ENCODE results near the gene ACO2. TPM values are rescaled to one million over a fixed set of nuclear protein-coding genes. Genes with fewer than 3 reads are reported as not detected.

The ACO2 gene
- total RNA-seq, 1 experiment from 2014 or later, result 71.5 TPM

DNA sequence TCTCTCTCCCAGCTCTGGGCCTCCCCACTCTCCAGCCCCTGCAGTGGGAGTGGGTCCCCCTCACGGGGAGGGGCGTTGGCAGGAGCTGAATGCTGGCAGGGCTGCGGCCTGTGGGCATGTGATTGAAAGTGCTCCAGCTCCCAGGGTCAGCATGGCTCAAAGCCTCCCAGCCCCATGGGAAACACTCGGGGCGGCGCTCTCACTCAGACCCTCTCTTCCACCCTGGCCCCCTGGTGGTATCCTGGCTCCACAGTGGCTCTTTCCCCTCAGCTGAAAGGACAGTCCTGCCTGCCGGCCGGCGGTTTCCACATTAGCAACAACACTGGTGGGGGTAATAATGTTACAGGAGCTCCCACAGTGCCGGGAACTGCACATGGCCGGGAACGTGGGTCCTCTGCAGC lies 39.9 kb downstream of the ACO2 start:
- Histone ChIP-seq H3K36me3 (ENCODE audit: control insufficient read depth, insufficient read depth, low read length) (no peaks in the 10 kb centered on the region; the same call in 1 of the 2 replicates), H3K27ac (ENCODE audit: low read length) (no peak overlapping the region), H3K9me3 (ENCODE audit: control insufficient read depth, insufficient read depth, low read depth, low read length) (no peaks in the 10 kb centered on the region), H3K4me1 (ENCODE audit: control insufficient read depth, insufficient read depth, low read length) (no peaks in the 10 kb centered on the region), H3K4me3 (ENCODE audit: low read depth in 2 of 2, low read length in 2 of 2) (no peak overlapping the region), H3K27me3 (ENCODE audit: control insufficient read depth, insufficient read depth, low read length) (no peaks in the 10 kb centered on the region)
- ATAC-seq (no peak), DNase-seq (ENCODE audit: low read depth, low spot score) (no peak)
- intact Hi-C loops (cut with micrococcal nuclease; ENCODE audit: unreplicated experiment), result no loop called here
- in situ Hi-C loops (cut with HindIII; ENCODE audit: low pct_unique_long_range_greater_than_20kb, low sequenced_read_pairs), result no loop called here
- TF ChIP-seq TCF7L2 (IDR thresholded peaks at IDR 0.05; ENCODE audit: low read depth, low read length) (no peak), POLR2AphosphoS5 (IDR thresholded peaks at IDR 0.05; ENCODE audit: low read depth, low read length) (no peak), SIN3A (IDR thresholded peaks at IDR 0.05; ENCODE audit: borderline replicate concordance, insufficient read depth, low read depth, low read length) (no peak)
- TF ChIP-seq, protein P1, sequence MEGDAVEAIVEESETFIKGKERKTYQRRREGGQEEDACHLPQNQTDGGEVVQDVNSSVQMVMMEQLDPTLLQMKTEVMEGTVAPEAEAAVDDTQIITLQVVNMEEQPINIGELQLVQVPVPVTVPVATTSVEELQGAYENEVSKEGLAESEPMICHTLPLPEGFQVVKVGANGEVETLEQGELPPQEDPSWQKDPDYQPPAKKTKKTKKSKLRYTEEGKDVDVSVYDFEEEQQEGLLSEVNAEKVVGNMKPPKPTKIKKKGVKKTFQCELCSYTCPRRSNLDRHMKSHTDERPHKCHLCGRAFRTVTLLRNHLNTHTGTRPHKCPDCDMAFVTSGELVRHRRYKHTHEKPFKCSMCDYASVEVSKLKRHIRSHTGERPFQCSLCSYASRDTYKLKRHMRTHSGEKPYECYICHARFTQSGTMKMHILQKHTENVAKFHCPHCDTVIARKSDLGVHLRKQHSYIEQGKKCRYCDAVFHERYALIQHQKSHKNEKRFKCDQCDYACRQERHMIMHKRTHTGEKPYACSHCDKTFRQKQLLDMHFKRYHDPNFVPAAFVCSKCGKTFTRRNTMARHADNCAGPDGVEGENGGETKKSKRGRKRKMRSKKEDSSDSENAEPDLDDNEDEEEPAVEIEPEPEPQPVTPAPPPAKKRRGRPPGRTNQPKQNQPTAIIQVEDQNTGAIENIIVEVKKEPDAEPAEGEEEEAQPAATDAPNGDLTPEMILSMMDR (IDR thresholded peaks at IDR 0.05), result no peak
- TF ChIP-seq, protein P2, sequence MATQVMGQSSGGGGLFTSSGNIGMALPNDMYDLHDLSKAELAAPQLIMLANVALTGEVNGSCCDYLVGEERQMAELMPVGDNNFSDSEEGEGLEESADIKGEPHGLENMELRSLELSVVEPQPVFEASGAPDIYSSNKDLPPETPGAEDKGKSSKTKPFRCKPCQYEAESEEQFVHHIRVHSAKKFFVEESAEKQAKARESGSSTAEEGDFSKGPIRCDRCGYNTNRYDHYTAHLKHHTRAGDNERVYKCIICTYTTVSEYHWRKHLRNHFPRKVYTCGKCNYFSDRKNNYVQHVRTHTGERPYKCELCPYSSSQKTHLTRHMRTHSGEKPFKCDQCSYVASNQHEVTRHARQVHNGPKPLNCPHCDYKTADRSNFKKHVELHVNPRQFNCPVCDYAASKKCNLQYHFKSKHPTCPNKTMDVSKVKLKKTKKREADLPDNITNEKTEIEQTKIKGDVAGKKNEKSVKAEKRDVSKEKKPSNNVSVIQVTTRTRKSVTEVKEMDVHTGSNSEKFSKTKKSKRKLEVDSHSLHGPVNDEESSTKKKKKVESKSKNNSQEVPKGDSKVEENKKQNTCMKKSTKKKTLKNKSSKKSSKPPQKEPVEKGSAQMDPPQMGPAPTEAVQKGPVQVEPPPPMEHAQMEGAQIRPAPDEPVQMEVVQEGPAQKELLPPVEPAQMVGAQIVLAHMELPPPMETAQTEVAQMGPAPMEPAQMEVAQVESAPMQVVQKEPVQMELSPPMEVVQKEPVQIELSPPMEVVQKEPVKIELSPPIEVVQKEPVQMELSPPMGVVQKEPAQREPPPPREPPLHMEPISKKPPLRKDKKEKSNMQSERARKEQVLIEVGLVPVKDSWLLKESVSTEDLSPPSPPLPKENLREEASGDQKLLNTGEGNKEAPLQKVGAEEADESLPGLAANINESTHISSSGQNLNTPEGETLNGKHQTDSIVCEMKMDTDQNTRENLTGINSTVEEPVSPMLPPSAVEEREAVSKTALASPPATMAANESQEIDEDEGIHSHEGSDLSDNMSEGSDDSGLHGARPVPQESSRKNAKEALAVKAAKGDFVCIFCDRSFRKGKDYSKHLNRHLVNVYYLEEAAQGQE (IDR thresholded peaks at IDR 0.05; ENCODE audit: insufficient read depth in 1 of 2, low read depth in 2 of 2, low read length in 1 of 2), result no peak
- BruUV-seq (replicated peaks), result no TSS peak
- ChIA-PET POLR2A (no interaction called here), CTCF (no interaction called here)

DNA sequence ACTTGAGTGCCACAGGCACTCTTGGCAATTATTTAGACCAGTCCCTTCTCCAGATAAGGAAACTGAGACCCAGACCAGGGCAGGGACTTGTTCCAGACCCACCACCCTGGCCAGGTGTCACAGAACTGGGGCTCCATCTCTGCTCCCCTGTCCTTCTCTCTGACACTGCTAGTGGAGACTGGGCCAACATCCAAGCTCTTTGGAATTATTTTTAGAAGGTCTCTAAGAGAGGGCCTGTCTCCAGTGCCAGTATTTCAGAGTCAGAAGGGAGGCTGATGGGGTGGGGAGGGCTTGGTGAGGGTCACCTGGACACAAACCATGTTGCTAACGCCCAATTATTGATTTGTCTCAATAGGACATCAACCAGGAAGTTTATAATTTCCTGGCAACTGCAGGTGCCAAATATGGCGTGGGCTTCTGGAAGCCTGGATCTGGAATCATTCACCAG lies 42.6 kb downstream of the ACO2 start:
- Histone ChIP-seq H3K4me1 (ENCODE audit: control insufficient read depth, insufficient read depth, low read length) (no peaks in the 10 kb centered on the region), H3K9me3 (ENCODE audit: control insufficient read depth, insufficient read depth, low read depth, low read length) (no peaks in the 10 kb centered on the region), H3K36me3 (ENCODE audit: control insufficient read depth, insufficient read depth, low read length) (no peaks in the 10 kb centered on the region; the same call in 1 of the 2 replicates), H3K27me3 (ENCODE audit: control insufficient read depth, insufficient read depth, low read length) (no peaks in the 10 kb centered on the region), H3K27ac (ENCODE audit: low read length) (no peak overlapping the region), H3K4me3 (ENCODE audit: low read depth in 2 of 2, low read length in 2 of 2) (no peak overlapping the region)
- intact Hi-C loops (cut with micrococcal nuclease; ENCODE audit: unreplicated experiment), result no loop called here
- DNase-seq (ENCODE audit: low read depth, low spot score), result no peak
- in situ Hi-C loops (cut with HindIII; ENCODE audit: low pct_unique_long_range_greater_than_20kb, low sequenced_read_pairs), result no loop called here
- BruUV-seq (replicated peaks), result no TSS peak
- ChIA-PET CTCF (no interaction called here), POLR2A (no interaction called here)
- TF ChIP-seq, protein P2 (IDR thresholded peaks at IDR 0.05; ENCODE audit: insufficient read depth in 1 of 2, low read depth in 2 of 2, low read length in 1 of 2), result no peak
- TF ChIP-seq SIN3A (IDR thresholded peaks at IDR 0.05; ENCODE audit: borderline replicate concordance, insufficient read depth, low read depth, low read length) (no peak), TCF7L2 (IDR thresholded peaks at IDR 0.05; ENCODE audit: low read depth, low read length) (no peak), POLR2AphosphoS5 (IDR thresholded peaks at IDR 0.05; ENCODE audit: low read depth, low read length) (no peak)
- TF ChIP-seq, protein P1 (IDR thresholded peaks at IDR 0.05), result no peak
- no peak for ATAC-seq
